ENCODE results near the gene EPHA1.

EPHA1 gene

GRCh38 chr7:143408686-143409561 lies at the start of gene EPHA1:
TSS of gene EPHA1 (minus strand) at chr7:143408856. CDS start at chr7:143408805, 51 bp downstream.
- no peak for DNase-seq (ENCODE audit: insufficient read length, low spot score)

GRCh38 chr7:143458263-143458662 lies 49.6 kb upstream of the EPHA1 start:
- DNase-seq (ENCODE audit: insufficient read length, low spot score) (no peak), FAIRE-seq (no peak)

More at GRCh38 chr7:143408686-143409561, at the start of gene EPHA1:
- no peak for FAIRE-seq

- FAIRE-seq = no peak
- no peak for DNase-seq (ENCODE audit: insufficient read length, low spot score)
Measured at GRCh38 chr7:143456992-143457793, 48.5 kb upstream of the EPHA1 start.

- FAIRE-seq = no peak
- DNase-seq (ENCODE audit: insufficient read length, low spot score) = no peak
Measured at GRCh38 chr7:143455942-143456341, 47.3 kb upstream of the EPHA1 start.

- no peak for FAIRE-seq
Measured at GRCh38 chr7:143455491-143455890, 46.8 kb upstream of the EPHA1 start.

GRCh38 chr7:143454091-143454680 lies 45.5 kb upstream of the EPHA1 start:
- FAIRE-seq (no peak), DNase-seq (ENCODE audit: insufficient read length, low spot score) (no peak)

More at GRCh38 chr7:143455491-143455890, 46.8 kb upstream of the EPHA1 start:
- DNase-seq (ENCODE audit: insufficient read length, low spot score) = no peak

GRCh38 chr7:143452495-143452894 lies 43.8 kb upstream of the EPHA1 start:
- no peak for DNase-seq (ENCODE audit: insufficient read length, low spot score)
- no peak for FAIRE-seq

GRCh38 chr7:143451746-143452145 lies 43.1 kb upstream of the EPHA1 start:
- FAIRE-seq = no peak
- no peak for DNase-seq (ENCODE audit: insufficient read length, low spot score)

GRCh38 chr7:143451122-143451521 lies 42.5 kb upstream of the EPHA1 start:
- FAIRE-seq (no peak), DNase-seq (ENCODE audit: insufficient read length, low spot score) (no peak)

- FAIRE-seq (no peak), DNase-seq (ENCODE audit: insufficient read length, low spot score) (no peak)
Measured at GRCh38 chr7:143449793-143450192, 41.1 kb upstream of the EPHA1 start.

- DNase-seq (ENCODE audit: insufficient read length, low spot score) (no peak), FAIRE-seq (no peak)
Measured at GRCh38 chr7:143448429-143448828, 39.8 kb upstream of the EPHA1 start.

- DNase-seq (ENCODE audit: insufficient read length, low spot score) (no peak), FAIRE-seq (no peak)
Measured at GRCh38 chr7:143447466-143447865, 38.8 kb upstream of the EPHA1 start.

GRCh38 chr7:143444785-143445184 lies 36.1 kb upstream of the EPHA1 start:
- no peak for FAIRE-seq

GRCh38 chr7:143444063-143444782 lies 35.6 kb upstream of the EPHA1 start:
- no peak for DNase-seq (ENCODE audit: insufficient read length, low spot score)

More at GRCh38 chr7:143444785-143445184, 36.1 kb upstream of the EPHA1 start:
- no peak for DNase-seq (ENCODE audit: insufficient read length, low spot score)

GRCh38 chr7:143443153-143443552 lies 34.5 kb upstream of the EPHA1 start, which contains the start of gene TAS2R60:
TSS of gene TAS2R60 (plus strand) at chr7:143443453. CDS start at chr7:143443453, 0 bp downstream.
- no peak for DNase-seq (ENCODE audit: insufficient read length, low spot score)
- no peak for FAIRE-seq

More at GRCh38 chr7:143444063-143444782, 35.6 kb upstream of the EPHA1 start:
- no peak for FAIRE-seq

- no peak for DNase-seq (ENCODE audit: insufficient read length, low spot score)
- no peak for FAIRE-seq
Measured at GRCh38 chr7:143439866-143440265, 31.2 kb upstream of the EPHA1 start.

GRCh38 chr7:143437578-143437977 lies 28.9 kb upstream of the EPHA1 start:
- DNase-seq (ENCODE audit: insufficient read length, low spot score) (no peak), FAIRE-seq (no peak)

- no peak for FAIRE-seq
Measured at GRCh38 chr7:143436325-143436946, 27.8 kb upstream of the EPHA1 start.

GRCh38 chr7:143435266-143435665 lies 26.6 kb upstream of the EPHA1 start:
- DNase-seq (ENCODE audit: insufficient read length, low spot score) = no peak
- FAIRE-seq = no peak

More at GRCh38 chr7:143436325-143436946, 27.8 kb upstream of the EPHA1 start:
- DNase-seq (ENCODE audit: insufficient read length, low spot score) = no peak

- no peak for FAIRE-seq
- DNase-seq (ENCODE audit: insufficient read length, low spot score) = no peak
Measured at GRCh38 chr7:143434660-143435059, 26.0 kb upstream of the EPHA1 start.

Data from HTR-8/SVneo (cell line).